ENCODE data around the gene AEBP1.

DNA sequence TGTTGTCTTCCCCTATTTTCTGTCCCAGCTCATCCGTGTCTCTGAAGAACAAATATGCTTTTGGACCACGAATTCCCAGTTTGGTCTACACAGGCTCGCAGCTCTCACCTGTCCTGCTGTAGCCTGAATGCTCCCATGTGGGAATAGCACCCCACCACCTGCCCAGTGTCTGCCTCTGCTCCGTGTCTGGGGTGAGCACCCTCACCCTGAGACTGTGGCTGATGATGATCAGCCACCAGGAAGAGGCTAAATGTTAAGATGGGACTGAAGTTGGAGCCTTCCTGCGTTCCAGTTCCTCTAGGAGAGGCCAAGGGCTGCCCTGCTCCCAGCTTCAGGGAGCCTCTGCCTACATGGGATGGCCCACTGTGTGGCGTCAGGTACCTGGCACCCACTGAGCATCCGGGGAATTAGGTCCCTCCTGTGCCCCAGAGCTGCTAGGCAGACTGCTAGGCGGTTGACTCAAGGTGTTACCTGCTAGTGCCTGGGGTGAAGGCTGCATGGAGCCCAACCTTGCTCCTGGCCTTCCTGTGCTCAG is 42.4 kb upstream of the AEBP1 start:
- TF ChIP-seq MAX (IDR thresholded peaks at IDR 0.05; ENCODE audit: low read depth, low read length), result no peak
- TF ChIP-seq POLR2A (IDR thresholded peaks at IDR 0.05; ENCODE audit: extremely low read depth, insufficient read length), result no peak
- TF ChIP-seq, protein P1, sequence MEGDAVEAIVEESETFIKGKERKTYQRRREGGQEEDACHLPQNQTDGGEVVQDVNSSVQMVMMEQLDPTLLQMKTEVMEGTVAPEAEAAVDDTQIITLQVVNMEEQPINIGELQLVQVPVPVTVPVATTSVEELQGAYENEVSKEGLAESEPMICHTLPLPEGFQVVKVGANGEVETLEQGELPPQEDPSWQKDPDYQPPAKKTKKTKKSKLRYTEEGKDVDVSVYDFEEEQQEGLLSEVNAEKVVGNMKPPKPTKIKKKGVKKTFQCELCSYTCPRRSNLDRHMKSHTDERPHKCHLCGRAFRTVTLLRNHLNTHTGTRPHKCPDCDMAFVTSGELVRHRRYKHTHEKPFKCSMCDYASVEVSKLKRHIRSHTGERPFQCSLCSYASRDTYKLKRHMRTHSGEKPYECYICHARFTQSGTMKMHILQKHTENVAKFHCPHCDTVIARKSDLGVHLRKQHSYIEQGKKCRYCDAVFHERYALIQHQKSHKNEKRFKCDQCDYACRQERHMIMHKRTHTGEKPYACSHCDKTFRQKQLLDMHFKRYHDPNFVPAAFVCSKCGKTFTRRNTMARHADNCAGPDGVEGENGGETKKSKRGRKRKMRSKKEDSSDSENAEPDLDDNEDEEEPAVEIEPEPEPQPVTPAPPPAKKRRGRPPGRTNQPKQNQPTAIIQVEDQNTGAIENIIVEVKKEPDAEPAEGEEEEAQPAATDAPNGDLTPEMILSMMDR (IDR thresholded peaks at IDR 0.05; ENCODE audit: low read depth, low read length), result no peak
- TF ChIP-seq MYC (IDR thresholded peaks at IDR 0.05; ENCODE audit: low read depth, low read length), result no peak
